K562 (cell line): ENCODE results near the gene RNH1. TPM values are rescaled to one million over a fixed set of nuclear protein-coding genes. Genes with fewer than 3 reads are reported as not detected.

Experiments
- ESRRB ChIP-seq: fragments of 250-450 bp; sonication (Bioruptor Pico); IDR thresholded peaks from 2 replicates; pipeline ENCODE4 v1.5.0; 2020; ENCODE audit warnings: mild to moderate bottlenecking, moderate library complexity, borderline replicate concordance
- FOSL1 ChIP-seq: fragments of 200-800 bp; sonication (Bioruptor generic); conservative IDR thresholded peaks from 2 replicates; pipeline ENCODE4 v1.6.1; 2016; ENCODE audit warnings: missing genetic modification characterization, missing compliant biosample characterization
- GATAD2B ChIP-seq: fragments of 450-650 bp; IDR thresholded peaks from 2 replicates; pipeline ENCODE4 v1.6.1; 2017; ENCODE audit warnings: mild to moderate bottlenecking, borderline replicate concordance
- HLTF ChIP-seq: fragments of 450-650 bp; IDR thresholded peaks from 2 replicates; pipeline ENCODE4 v1.6.1; 2016
- NCOA1 ChIP-seq: fragments of 450-650 bp; IDR thresholded peaks from 2 replicates; pipeline ENCODE4 v1.6.1; 2016; ENCODE audit warnings: low read depth
- NR0B1 ChIP-seq: fragments of 450-650 bp; IDR thresholded peaks from one replicate; pipeline ENCODE4 v1.6.1; 2018; ENCODE audit warnings: mild to moderate bottlenecking, moderate library complexity; ENCODE audit not compliant: partially characterized antibody
- PHF21A ChIP-seq: fragments of 450-650 bp; IDR thresholded peaks from 2 replicates; pipeline ENCODE4 v1.6.1; 2017; ENCODE audit warnings: low read depth, borderline replicate concordance
- POLR2H ChIP-seq: IDR thresholded peaks from 2 replicates; pipeline ENCODE4 v1.6.1; 2016; ENCODE audit warnings: missing genetic modification characterization, low read depth, mild to moderate bottlenecking, control low read depth, missing compliant biosample characterization, moderate library complexity
- SLC30A9 ChIP-seq: fragments of 250-450 bp; sonication (Bioruptor Pico); IDR thresholded peaks from 2 replicates; pipeline ENCODE4 v1.8.0; 2022; ENCODE audit warnings: mild to moderate bottlenecking, moderate library complexity
- UBTF ChIP-seq, 2 experiments: IDR thresholded peaks; 2 replicates each; pipeline ENCODE4 v1.6.1; 2012; ENCODE audit warnings: improper control_type of control experiment in 2 of 2, low read depth in 2 of 2, low read length in 2 of 2, borderline replicate concordance in 1 of 2
- ZFP91 ChIP-seq: sonication (generic); formaldehyde crosslinking; IDR thresholded peaks from 2 replicates; pipeline ENCODE4 v1.8.0; 2022; ENCODE audit warnings: mild to moderate bottlenecking, missing genetic modification reagents
- ZNF140 ChIP-seq: fragments of 250-450 bp; sonication (Bioruptor Pico); IDR thresholded peaks from 2 replicates; pipeline ENCODE4 v1.8.0; 2021; ENCODE audit warnings: moderate library complexity, mild to moderate bottlenecking, inconsistent platforms
- ZNF184 ChIP-seq: sonication (generic); formaldehyde crosslinking; IDR thresholded peaks from 2 replicates; pipeline ENCODE4 v1.5.0; 2020; ENCODE audit warnings: missing genetic modification reagents
- ZNF324 ChIP-seq: fragments of 250-450 bp; sonication (Bioruptor Pico); IDR thresholded peaks from 2 replicates; pipeline ENCODE4 v1.4.0; 2020; ENCODE audit warnings: mild to moderate bottlenecking
- ZNF41 ChIP-seq: fragments of 250-450 bp; sonication (Bioruptor Pico); conservative IDR thresholded peaks from 2 replicates; pipeline ENCODE4 v1.4.0; 2020; ENCODE audit warnings: mild to moderate bottlenecking
- ZNF699 ChIP-seq: fragments of 250-450 bp; sonication (Bioruptor Pico); IDR thresholded peaks from 2 replicates; pipeline ENCODE4 v1.8.0; 2021; ENCODE audit warnings: mild to moderate bottlenecking, moderate library complexity; ENCODE audit not compliant: insufficient replicate concordance
- ZSCAN32 ChIP-seq: fragments of 450-650 bp; formaldehyde crosslinking; IDR thresholded peaks from 2 replicates; pipeline ENCODE4 v1.4.0; 2020; ENCODE audit warnings: mild to moderate bottlenecking, moderate library complexity
- polyA plus RNA-seq, 8 experiments: library from polyadenylated mRNA; depleted of rRNA in 4 of 8; stranded (reverse) in 5 of 8; unstranded in 3 of 8; fragments of >200 nt; fragmentation: Nextera tagmentation in 2 of 8; fragmentation: Illumina TruSeq in 1 of 8; extraction: Ambion mirVana in 2 of 8; extraction: Trizol in 1 of 8; gene quantifications; 2 replicates each; pipeline versions ENCODE4 v1.2.1 to v1.2.3, GENCODE V29; 2011 to 2014; ENCODE audit warnings: inconsistent platforms in 1 of 8, missing spikeins in 1 of 8
- total RNA-seq, 7 experiments: library from RNA; depleted of rRNA in 6 of 7; stranded (reverse); fragments of >200 nt in 6 of 7; fragmentation: Illumina TruSeq in 2 of 7; extraction: Trizol in 2 of 7; gene quantifications; 2 replicates each; pipeline versions ENCODE4 v1.2.1 to v1.2.3, GENCODE V29; 2011 to 2021; ENCODE audit warnings: low replicate concordance in 1 of 7
- TF ChIP-seq, protein P1 (sequence below): fragments of 200-800 bp; sonication (Bioruptor generic); IDR thresholded peaks from 2 replicates; pipeline ENCODE4 v1.6.1; 2017; ENCODE audit warnings: missing genetic modification characterization, missing compliant biosample characterization
- TF ChIP-seq, protein P2 (sequence below): IDR thresholded peaks from 2 replicates; pipeline ENCODE4 v1.6.1; 2011; ENCODE audit warnings: borderline replicate concordance, low read depth, mild to moderate bottlenecking, moderate library complexity, low read length; ENCODE audit not compliant: insufficient read depth, poor library complexity, severe bottlenecking

The RNH1 gene
- total and polyA plus RNA-seq, 9 of the 15 experiments (the other 6 are each of a cell fraction or from before 2014, with no cell fraction given) = 2.5 to 160 (median 44.3) TPM

DNA sequence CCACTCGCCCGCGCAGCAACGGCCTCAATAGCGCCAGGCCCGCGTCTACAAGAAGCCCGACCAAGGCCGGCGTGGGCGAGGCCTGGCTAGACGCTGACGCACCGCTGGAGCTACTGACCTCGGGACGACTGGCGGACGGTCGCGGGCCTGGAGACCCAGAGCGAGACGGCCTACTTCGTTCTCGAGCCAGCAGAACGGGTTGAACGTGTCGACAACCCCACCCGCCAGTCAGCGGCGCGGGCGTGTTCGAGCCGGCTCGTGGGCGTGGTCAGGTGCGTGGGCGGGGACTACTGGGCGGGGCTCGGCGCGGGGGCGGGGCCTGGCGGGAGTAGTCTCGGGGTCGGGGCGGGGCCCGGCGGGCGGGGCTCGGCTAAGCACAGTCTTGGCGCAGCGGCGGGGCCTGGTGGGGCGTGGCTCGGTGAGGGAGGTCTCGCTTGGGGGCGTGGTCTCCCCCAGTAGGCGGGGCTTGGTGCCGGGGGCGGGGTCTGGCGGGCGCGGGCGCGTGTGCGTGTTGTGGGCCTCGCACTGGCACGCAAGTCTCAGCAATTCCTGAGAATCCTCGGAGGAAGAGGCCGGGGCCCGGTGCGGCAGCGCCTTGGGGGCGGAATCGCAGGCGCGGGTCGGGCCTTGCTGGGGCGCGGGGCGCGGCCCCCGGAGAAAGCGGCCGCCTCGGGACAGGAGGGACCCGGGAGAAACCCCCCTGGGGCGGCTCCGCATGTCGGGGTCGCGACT is at the start of gene RNH1 (continued):
- TF ChIP-seq POLR2H (tag) (no peak; the same call in 1 of the 2 replicates), ZNF324 (CRISPR knock-in tag) (no peak), ZFP91 (CRISPR knock-in tag) (no peak), UBTF (IDR thresholded peaks at IDR 0.05; ENCODE audit: borderline replicate concordance in 1 of 2, low read depth in 2 of 2, low read length in 2 of 2) (no peak), ZNF184 (CRISPR knock-in tag) (no peak), NR0B1 (no peak), GATAD2B (no peak), FOSL1 (no peak), ZNF140 (CRISPR knock-in tag) (no peak), NCOA1 (no peak), SLC30A9 (CRISPR knock-in tag) (no peak), ZSCAN32 (CRISPR knock-in tag) (no peak), ZNF699 (no peak), HLTF (no peak), ZNF41 (no peak), ESRRB (CRISPR knock-in tag) (no peak), PHF21A (no peak)
- TF ChIP-seq, protein P1, sequence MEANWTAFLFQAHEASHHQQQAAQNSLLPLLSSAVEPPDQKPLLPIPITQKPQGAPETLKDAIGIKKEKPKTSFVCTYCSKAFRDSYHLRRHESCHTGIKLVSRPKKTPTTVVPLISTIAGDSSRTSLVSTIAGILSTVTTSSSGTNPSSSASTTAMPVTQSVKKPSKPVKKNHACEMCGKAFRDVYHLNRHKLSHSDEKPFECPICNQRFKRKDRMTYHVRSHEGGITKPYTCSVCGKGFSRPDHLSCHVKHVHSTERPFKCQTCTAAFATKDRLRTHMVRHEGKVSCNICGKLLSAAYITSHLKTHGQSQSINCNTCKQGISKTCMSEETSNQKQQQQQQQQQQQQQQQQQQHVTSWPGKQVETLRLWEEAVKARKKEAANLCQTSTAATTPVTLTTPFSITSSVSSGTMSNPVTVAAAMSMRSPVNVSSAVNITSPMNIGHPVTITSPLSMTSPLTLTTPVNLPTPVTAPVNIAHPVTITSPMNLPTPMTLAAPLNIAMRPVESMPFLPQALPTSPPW (CRISPR knock-in tag) = peak; percentile 79
- TF ChIP-seq, protein P2, sequence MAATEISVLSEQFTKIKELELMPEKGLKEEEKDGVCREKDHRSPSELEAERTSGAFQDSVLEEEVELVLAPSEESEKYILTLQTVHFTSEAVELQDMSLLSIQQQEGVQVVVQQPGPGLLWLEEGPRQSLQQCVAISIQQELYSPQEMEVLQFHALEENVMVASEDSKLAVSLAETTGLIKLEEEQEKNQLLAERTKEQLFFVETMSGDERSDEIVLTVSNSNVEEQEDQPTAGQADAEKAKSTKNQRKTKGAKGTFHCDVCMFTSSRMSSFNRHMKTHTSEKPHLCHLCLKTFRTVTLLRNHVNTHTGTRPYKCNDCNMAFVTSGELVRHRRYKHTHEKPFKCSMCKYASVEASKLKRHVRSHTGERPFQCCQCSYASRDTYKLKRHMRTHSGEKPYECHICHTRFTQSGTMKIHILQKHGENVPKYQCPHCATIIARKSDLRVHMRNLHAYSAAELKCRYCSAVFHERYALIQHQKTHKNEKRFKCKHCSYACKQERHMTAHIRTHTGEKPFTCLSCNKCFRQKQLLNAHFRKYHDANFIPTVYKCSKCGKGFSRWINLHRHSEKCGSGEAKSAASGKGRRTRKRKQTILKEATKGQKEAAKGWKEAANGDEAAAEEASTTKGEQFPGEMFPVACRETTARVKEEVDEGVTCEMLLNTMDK = no peak
